Chondrocyte (in vitro differentiated cells): ENCODE results near the gene TTC39A. TPM values are rescaled to one million over a fixed set of nuclear protein-coding genes. Genes with fewer than 3 reads are reported as not detected.
"Not testable (repeated sequence)": the region's sequence is repeated elsewhere in the genome, so short reads cannot be mapped to it uniquely, and the experiment has no call there.

ENCODE experiments used
- DNase-seq: peaks from one replicate; pipeline ENCODE4 v3.0.0; 2021; ENCODE audit warnings: mixed read lengths, low spot score
- H3K27ac Mint-ChIP-seq: one replicate; pipeline ENCODE4 v1.8.0; 2021; ENCODE audit warnings: mild to moderate bottlenecking, moderate library complexity, mixed read lengths; ENCODE audit not compliant: unreplicated experiment
- H3K27me3 Mint-ChIP-seq: 2 replicates; pipeline ENCODE4 v1.8.0; 2021; ENCODE audit warnings: low read depth, mixed read lengths
- H3K36me3 Mint-ChIP-seq: 2 replicates; pipeline ENCODE4 v1.8.0; 2021; ENCODE audit warnings: low read depth, mixed read lengths
- H3K4me1 Mint-ChIP-seq: 2 replicates; pipeline ENCODE4 v1.8.0; 2021; ENCODE audit warnings: low read depth, mild to moderate bottlenecking, mixed read lengths
- H3K4me3 Mint-ChIP-seq: one replicate; pipeline ENCODE4 v1.8.0; 2021; ENCODE audit warnings: mild to moderate bottlenecking, moderate library complexity, mixed read lengths; ENCODE audit not compliant: unreplicated experiment
- H3K9me3 Mint-ChIP-seq: 2 replicates; pipeline ENCODE4 v1.8.0; 2021; ENCODE audit warnings: low read depth, mixed read lengths
- total RNA-seq: library from RNA; stranded (reverse); gene quantifications from 3 replicates; pipeline ENCODE4 v1.2.1, GENCODE V29; 2021
- TF ChIP-seq, protein P1 (sequence below): fragments of 200-600 bp; sonication (generic); IDR thresholded peaks from 2 replicates; pipeline ENCODE4 v1.5.0; 2021; ENCODE audit warnings: antibody characterized with exemption, mild to moderate bottlenecking, moderate library complexity

TTC39A gene
- total RNA-seq, 1 donor from 2014 or later, result 4.0 TPM

DNA sequence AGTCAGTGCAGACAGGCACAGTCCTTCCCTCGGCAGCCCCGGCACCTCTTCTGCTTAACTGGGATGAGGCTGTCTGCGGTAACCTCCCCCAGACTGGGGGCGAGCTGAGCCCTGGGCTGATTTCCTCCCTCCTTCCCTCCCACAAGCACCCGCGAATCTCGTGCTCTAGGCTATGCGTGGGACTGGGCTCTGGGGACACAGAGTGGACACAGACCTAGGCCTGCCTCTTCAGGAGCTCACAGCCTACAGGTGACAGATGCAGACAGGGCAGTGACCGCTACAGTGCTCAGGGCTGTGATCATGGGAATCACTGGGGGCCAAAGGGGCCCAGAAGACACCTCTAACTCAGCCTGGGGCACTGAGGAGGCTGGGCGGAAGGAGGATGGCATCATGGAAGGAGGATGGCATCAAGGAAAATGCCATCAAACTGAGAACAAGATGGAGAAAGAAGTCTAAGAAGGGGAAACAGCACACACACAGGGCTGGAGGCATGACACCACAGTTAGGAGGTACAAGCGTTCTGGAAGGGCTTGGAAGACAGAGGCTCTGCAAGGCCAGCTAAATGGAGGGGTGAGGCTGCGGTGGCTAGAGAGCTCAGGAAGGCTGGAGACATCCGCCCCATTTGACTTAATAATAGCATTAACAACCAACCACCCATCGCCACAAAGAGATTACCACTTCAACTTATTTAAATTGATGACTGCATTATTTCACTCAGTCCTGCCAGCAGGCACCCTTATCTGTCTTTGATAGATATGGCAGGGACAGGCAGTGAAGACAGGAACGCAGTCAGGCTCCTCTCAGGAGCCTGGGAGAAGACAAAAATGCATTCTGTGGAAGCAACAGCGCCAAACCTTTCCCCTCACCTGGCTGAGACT is 4.2 kb downstream of the TTC39A start:
- peak; percentile 71 for DNase-seq
- Mint-ChIP-seq H3K9me3 (no peaks in the 10 kb centered on the region), H3K27ac (no peak overlapping the region), H3K27me3 (no peaks in the 10 kb centered on the region), H3K4me1 (peaks cover 26% of the 10 kb centered on the region), H3K4me3 (no peak overlapping the region), H3K36me3 (no peaks in the 10 kb centered on the region)
- TF ChIP-seq, protein P1, sequence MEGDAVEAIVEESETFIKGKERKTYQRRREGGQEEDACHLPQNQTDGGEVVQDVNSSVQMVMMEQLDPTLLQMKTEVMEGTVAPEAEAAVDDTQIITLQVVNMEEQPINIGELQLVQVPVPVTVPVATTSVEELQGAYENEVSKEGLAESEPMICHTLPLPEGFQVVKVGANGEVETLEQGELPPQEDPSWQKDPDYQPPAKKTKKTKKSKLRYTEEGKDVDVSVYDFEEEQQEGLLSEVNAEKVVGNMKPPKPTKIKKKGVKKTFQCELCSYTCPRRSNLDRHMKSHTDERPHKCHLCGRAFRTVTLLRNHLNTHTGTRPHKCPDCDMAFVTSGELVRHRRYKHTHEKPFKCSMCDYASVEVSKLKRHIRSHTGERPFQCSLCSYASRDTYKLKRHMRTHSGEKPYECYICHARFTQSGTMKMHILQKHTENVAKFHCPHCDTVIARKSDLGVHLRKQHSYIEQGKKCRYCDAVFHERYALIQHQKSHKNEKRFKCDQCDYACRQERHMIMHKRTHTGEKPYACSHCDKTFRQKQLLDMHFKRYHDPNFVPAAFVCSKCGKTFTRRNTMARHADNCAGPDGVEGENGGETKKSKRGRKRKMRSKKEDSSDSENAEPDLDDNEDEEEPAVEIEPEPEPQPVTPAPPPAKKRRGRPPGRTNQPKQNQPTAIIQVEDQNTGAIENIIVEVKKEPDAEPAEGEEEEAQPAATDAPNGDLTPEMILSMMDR, result no peak

DNA sequence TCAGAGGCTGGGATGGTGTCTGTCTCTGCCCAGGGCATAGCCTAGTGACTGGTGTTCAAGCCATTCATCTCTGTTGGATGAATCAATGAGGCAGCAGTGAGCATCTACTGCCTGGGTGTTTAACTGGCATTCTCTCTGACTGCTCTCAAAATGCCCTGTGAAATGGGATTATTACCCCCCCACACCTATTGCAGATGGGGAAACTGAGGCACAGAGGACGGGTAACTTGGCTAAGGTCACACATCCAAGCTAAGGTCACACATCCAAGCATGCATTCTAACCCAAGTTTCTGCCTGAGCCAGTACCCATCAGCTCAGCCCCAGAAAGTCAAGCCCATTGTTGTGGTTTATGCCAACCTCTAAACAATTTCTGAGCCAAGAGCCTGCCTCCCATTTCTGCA is 5.0 kb downstream of the TTC39A start:
- Mint-ChIP-seq H3K4me3 (no peak overlapping the region), H3K4me1 (peaks cover 21% of the 10 kb centered on the region), H3K27ac (no peak overlapping the region), H3K36me3 (no peaks in the 10 kb centered on the region), H3K27me3 (no peaks in the 10 kb centered on the region), H3K9me3 (no peaks in the 10 kb centered on the region)
- TF ChIP-seq, protein P1, result no peak
- no peak for DNase-seq

DNA sequence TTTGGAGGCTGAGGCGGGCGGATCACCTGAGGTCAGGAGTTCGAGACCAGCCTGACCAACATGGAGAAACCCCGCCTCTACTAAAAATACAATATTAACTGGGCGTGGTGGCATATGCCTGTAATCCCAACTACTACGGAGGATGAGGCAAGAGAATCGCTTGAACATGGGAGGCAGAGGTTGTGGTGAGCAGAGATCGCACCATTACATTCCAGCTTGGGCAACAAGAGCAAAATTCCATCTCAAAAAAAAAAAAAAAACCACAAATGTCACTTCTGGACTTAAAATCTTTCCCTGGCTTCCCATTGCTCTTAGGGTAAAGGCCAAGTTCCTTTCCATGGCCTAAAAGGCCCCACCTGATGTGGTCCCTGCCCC is 5.4 kb downstream of the TTC39A start:
- not testable (repeated sequence) for DNase-seq, H3K36me3 Mint-ChIP-seq, H3K9me3 Mint-ChIP-seq, H3K27ac Mint-ChIP-seq, H3K27me3 Mint-ChIP-seq, H3K4me3 Mint-ChIP-seq
- peaks cover 21% of the 10 kb centered on the region for H3K4me1 Mint-ChIP-seq

DNA sequence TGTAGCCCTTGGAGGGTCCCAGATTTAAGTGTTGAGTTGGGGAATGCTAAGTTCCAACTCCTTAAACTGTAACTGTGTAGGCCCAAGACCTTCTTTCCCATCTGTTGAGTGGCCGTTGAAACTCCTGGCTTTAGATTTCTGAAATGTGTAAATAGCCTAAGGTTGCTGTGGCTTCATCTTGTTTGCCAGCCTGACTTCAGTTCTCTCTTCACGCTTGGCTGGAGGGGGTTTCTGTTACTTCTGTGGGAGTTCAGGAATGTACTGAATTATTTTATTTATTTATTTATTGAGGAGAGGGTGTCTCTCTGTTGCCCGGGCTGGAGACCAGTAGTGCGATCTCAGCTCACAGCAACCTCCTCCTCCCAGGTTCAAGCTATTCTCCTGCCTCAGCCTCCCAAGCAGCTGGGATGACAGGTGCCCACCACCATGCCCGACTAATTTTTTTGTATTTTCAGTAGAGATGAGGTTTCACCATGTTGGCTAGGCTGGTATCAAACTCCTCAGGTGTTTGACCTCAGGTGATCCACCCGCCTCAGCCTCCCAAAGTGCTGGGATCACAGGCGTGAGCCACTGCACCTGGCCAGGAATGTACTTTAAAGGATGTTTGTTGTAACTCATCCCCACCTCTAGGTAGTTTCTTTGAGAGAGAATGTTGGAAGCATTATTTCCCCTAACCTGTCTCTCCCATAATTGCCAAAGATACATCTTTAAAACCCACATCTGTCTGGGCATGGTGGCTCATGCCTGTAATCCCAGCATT is 5.9 kb downstream of the TTC39A start:
- Mint-ChIP-seq H3K27ac (no peak overlapping the region), H3K36me3 (no peaks in the 10 kb centered on the region), H3K4me1 (peaks cover 16% of the 10 kb centered on the region), H3K4me3 (no peak overlapping the region), H3K9me3 (no peaks in the 10 kb centered on the region), H3K27me3 (no peaks in the 10 kb centered on the region)
- TF ChIP-seq, protein P1, result no peak
- DNase-seq, result peak; percentile 19

DNA sequence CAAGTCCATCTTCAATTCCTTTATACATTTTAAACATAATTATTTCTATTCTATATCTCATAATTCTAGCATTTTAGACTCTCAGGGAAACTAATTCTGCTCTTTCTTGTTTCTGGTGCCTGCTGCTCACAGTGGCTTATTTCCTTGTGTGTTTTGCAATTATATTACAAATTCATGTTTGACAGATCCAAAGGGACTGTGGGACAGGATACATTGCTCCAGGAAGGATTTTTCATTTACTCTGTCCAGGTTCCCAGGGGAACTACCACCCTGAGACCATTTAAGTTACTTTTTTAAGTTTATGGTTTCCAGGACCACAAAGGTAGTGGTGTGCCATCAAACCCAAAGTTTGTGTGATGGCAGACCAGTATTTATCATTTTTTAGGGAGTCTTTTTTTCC is 6.6 kb downstream of the TTC39A start:
- Mint-ChIP-seq H3K9me3 (no peaks in the 10 kb centered on the region), H3K36me3 (no peaks in the 10 kb centered on the region), H3K4me1 (peaks cover 9% of the 10 kb centered on the region), H3K27me3 (no peaks in the 10 kb centered on the region), H3K4me3 (no peak overlapping the region), H3K27ac (no peak overlapping the region)
- DNase-seq, result no peak
- TF ChIP-seq, protein P1, result no peak
